Stimulated activated CD4-positive, alpha-beta T cell treated with anti-CD3 and anti-CD28 coated beads, Interleukin-15, amount 100 ng/mL, for 1 hour (primary cell): ENCODE results near the gene SFI1.

Experiments used
- DNase-seq, 2 donors: peaks; one replicate each; pipeline ENCODE4 v3.0.0-alpha.2; 2020; ENCODE audit warnings: low read depth in 1 of 2, low spot score in 1 of 2

The SFI1 gene

DNA sequence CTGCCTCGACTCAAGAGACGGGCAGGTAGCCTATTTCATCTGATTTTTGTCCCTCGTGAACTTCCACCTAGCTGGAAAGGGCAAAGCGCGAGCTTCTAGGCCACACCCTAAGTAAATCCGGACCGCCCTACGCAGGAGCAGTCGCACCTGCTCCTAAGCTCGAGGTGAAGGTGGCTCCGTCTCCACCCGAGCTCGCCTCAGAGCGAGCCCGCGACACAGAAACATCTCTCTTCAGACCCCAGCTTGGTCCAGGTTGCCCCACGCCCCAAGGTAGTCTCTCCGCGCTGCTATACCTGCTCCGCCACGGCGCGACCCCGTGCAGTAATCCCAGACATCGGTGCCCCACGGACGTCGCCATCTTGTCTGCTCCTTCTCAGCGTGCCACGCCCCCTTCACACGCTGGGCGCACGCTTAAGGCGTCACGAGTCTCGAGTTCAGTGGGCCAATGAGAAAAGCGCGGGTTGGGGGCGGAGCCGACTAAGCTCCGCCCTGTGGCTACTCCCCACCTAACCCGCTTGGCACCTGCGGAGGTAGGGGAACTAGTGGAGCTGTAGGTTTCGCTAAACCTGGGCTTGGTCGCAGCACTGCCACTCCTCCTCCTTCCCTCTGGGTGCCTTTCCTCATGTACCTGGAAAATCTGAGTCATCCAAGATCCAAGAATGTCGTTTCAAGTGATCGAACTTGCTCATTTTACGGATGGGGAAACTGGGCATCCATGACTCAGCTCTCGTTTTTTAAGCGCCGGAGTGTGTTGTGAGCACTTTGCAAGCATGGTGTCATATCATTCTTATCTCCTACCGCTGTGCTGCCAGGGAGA is 165.7 kb downstream of the SFI1 start, which contains the start of gene PISD:
Gene PISD, minus strand, starts transcription at position 365 of the 817 bp plus-strand sequence. Its CDS starts 7 bp downstream, at position 358.
- peak; percentile 90 to 93 for DNase-seq

- DNase-seq: no peak
Observed at GRCh38 chr22:31662668-31663037, 166.3 kb downstream of the SFI1 start.
